ENCODE results near the gene LRIT2.

Gene LRIT2

GRCh38 chr10:84202349-84202748 lies 23.0 kb downstream of the LRIT2 start:
- H3K9me3 ChIP-seq (ENCODE audit: control insufficient read depth, insufficient read depth, low read length): no peaks in the 10 kb centered on the region
- H3K4me2 ChIP-seq (ENCODE audit: low read length): no peak overlapping the region

GRCh38 chr10:84201682-84202081 lies 23.7 kb downstream of the LRIT2 start:
- Histone ChIP-seq H3K79me2 (ENCODE audit: control insufficient read depth, low read length) (no peaks in the 10 kb centered on the region), H3K9me3 (ENCODE audit: control insufficient read depth, insufficient read depth, low read length) (no peaks in the 10 kb centered on the region), H3K36me3 (ENCODE audit: control insufficient read depth, low read length) (no peaks in the 10 kb centered on the region), H3K27me3 (ENCODE audit: control insufficient read depth, low read length) (peaks cover 7% of the 10 kb centered on the region), H3K4me1 (ENCODE audit: control insufficient read depth, low read length) (0 out of 2 replicates have a peak, but pooled peaks cover 2% of the 10 kb centered on the region), H4K20me1 (ENCODE audit: control insufficient read depth, insufficient read depth, low read depth, low read length) (no peaks in the 10 kb centered on the region), H3K4me2 (ENCODE audit: low read length) (no peak overlapping the region), H3K4me3 (ENCODE audit: low read length) (no peak overlapping the region), H3K9me2 (replicated peaks; ENCODE audit: control insufficient read depth, low read length) (no peaks in the 10 kb centered on the region), H3K27ac (ENCODE audit: low read depth, low read length) (no peak overlapping the region), H3F3A (ENCODE audit: control insufficient read depth, insufficient read depth) (no peaks in the 10 kb centered on the region)
- TF ChIP-seq, protein P1, sequence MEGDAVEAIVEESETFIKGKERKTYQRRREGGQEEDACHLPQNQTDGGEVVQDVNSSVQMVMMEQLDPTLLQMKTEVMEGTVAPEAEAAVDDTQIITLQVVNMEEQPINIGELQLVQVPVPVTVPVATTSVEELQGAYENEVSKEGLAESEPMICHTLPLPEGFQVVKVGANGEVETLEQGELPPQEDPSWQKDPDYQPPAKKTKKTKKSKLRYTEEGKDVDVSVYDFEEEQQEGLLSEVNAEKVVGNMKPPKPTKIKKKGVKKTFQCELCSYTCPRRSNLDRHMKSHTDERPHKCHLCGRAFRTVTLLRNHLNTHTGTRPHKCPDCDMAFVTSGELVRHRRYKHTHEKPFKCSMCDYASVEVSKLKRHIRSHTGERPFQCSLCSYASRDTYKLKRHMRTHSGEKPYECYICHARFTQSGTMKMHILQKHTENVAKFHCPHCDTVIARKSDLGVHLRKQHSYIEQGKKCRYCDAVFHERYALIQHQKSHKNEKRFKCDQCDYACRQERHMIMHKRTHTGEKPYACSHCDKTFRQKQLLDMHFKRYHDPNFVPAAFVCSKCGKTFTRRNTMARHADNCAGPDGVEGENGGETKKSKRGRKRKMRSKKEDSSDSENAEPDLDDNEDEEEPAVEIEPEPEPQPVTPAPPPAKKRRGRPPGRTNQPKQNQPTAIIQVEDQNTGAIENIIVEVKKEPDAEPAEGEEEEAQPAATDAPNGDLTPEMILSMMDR (IDR thresholded peaks at IDR 0.05; ENCODE audit: low read depth, low read length, poor library complexity, severe bottlenecking): no peak
- TF ChIP-seq EZH2phosphoT487 (IDR thresholded peaks at IDR 0.05; ENCODE audit: borderline replicate concordance, low read length): no peak

More at GRCh38 chr10:84202349-84202748, 23.0 kb downstream of the LRIT2 start:
- H3K4me1 ChIP-seq (ENCODE audit: control insufficient read depth, low read length): 0 out of 2 replicates have a peak, but pooled peaks cover 2% of the 10 kb centered on the region
- no peak overlapping the region for H3K4me3 ChIP-seq (ENCODE audit: low read length)
- H3K27me3 ChIP-seq (ENCODE audit: control insufficient read depth, low read length): no peaks in the 10 kb centered on the region
- H3K79me2 ChIP-seq (ENCODE audit: control insufficient read depth, low read length): no peaks in the 10 kb centered on the region
- no peak for TF ChIP-seq EZH2phosphoT487 (IDR thresholded peaks at IDR 0.05; ENCODE audit: borderline replicate concordance, low read length)
- TF ChIP-seq, protein P1 (IDR thresholded peaks at IDR 0.05; ENCODE audit: low read depth, low read length, poor library complexity, severe bottlenecking): no peak
- H4K20me1 ChIP-seq (ENCODE audit: control insufficient read depth, insufficient read depth, low read depth, low read length): no peaks in the 10 kb centered on the region
- H3K9me2 ChIP-seq (replicated peaks; ENCODE audit: control insufficient read depth, low read length): no peaks in the 10 kb centered on the region
- H3K27ac ChIP-seq (ENCODE audit: low read depth, low read length): no peak overlapping the region
- H3F3A ChIP-seq (ENCODE audit: control insufficient read depth, insufficient read depth): no peaks in the 10 kb centered on the region
- no peaks in the 10 kb centered on the region for H3K36me3 ChIP-seq (ENCODE audit: control insufficient read depth, low read length)

- Histone ChIP-seq H3K9me3 (ENCODE audit: control insufficient read depth, insufficient read depth, low read length) (no peaks in the 10 kb centered on the region), H3K9me2 (replicated peaks; ENCODE audit: control insufficient read depth, low read length) (no peaks in the 10 kb centered on the region), H4K20me1 (ENCODE audit: control insufficient read depth, insufficient read depth, low read depth, low read length) (no peaks in the 10 kb centered on the region), H3K36me3 (ENCODE audit: control insufficient read depth, low read length) (no peaks in the 10 kb centered on the region), H3K4me2 (ENCODE audit: low read length) (no peak overlapping the region), H3K27me3 (ENCODE audit: control insufficient read depth, low read length) (peaks cover 11% of the 10 kb centered on the region), H3K79me2 (ENCODE audit: control insufficient read depth, low read length) (no peaks in the 10 kb centered on the region), H3K4me1 (ENCODE audit: control insufficient read depth, low read length) (0 out of 2 replicates have a peak, but pooled peaks cover 2% of the 10 kb centered on the region), H3K27ac (ENCODE audit: low read depth, low read length) (no peak overlapping the region), H3F3A (ENCODE audit: control insufficient read depth, insufficient read depth) (no peaks in the 10 kb centered on the region), H3K4me3 (ENCODE audit: low read length) (no peak overlapping the region)
- TF ChIP-seq EZH2phosphoT487 (IDR thresholded peaks at IDR 0.05; ENCODE audit: borderline replicate concordance, low read length): no peak
- TF ChIP-seq, protein P1 (IDR thresholded peaks at IDR 0.05; ENCODE audit: low read depth, low read length, poor library complexity, severe bottlenecking): no peak
These were observed 24.1 kb downstream of the LRIT2 start for GRCh38 chr10:84201244-84201606.

All from DOHH2 (cell line).